Measurements from ENCODE around the gene PRSS16.
"Not testable (repeated sequence)": the region's sequence is repeated elsewhere in the genome, so short reads cannot be mapped to it uniquely, and the experiment has no call there.

The PRSS16 gene

DNA sequence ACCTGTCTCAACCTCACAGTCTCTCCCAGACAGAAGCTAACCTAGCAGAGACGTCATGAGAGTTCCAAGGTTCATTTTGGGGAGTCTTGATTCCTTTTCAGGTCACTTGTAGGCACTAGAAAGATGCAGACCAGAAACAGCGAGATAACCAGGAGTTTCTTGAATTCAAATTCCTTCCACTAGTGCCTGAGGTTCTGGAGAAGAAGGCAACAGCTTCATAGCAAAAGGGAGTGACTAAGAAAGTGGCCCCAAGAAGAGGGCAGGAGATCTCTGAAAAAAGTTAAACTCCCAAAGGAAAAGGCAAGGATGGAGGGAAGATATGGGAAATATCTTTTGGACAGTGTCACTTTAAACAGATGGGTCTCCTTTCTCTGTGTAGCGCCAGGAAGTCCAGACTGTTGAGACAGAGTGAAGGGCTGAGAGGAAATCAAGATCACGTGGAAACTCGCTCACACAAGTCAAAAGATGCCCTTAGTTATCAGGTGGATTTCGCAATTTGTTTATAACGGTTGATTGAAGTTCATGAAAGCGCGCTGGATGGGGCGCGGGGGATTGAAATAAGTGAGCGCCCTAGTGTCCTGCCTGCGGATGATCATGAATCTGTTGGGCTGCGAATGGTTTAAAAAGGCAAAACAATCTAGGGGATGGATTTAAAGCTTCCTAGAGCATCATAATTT is 4.8 kb upstream of the PRSS16 start:
- no peak for DNase-seq (ENCODE audit: low read depth in 2 of 2)

DNA sequence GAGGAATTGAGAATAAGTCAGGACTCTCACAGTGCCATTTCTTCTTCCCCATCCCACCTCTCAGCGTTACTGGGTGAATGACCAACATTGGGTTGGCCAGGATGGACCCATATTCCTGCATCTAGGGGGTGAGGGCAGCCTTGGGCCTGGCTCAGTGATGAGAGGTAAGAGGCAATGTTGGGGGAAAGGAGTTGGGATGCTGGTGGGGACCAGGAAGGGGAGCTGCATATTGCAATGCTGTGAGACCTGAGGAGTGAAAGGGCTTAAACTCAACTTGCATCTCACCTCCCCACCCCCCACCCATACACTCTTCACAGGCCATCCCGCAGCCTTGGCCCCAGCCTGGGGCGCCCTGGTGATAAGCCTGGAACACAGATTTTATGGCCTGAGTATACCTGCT is 1.3 kb downstream of the PRSS16 start:
- DNase-seq (ENCODE audit: low read depth in 2 of 2): no peak

DNA sequence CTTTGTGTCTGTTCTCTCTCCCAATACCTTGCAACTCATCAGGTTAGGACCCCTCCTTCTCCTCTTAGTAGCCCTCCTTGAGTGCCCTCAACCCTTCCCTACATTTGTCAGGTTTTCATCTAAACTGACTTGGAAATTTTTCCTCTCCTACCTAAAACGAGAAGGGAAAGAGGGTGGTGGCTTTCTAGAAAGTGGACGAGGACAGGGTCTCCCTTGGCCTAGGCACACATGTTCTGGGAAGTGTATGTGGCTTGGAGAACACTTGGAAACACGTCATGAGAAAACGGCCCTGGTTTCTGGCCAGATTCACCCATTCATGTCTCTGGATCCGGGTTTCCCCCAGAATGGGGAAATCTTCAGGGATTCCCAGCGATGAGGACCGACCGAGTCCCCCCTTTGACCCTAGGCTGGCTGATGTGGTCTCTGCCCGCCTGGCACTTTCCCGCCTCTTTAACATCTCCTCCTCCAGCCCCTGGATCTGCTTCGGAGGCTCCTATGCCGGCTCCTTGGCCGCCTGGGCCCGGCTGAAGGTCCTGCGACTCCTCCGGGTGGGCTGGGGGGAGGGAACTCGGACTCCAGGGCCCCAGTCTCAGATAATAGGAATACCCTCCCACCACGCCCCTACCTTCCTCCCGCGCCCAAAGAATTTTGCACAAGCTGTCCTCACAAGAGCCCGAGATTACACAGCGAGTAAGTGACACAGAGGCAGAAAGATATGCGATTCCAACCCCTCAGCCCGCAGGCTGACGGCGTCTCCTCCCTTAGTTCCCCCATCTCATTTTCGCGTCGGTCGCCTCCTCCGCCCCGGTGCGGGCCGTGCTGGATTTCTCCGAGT is 3.0 kb downstream of the PRSS16 start:
- DNase-seq (ENCODE audit: low read depth in 2 of 2): no peak

DNA sequence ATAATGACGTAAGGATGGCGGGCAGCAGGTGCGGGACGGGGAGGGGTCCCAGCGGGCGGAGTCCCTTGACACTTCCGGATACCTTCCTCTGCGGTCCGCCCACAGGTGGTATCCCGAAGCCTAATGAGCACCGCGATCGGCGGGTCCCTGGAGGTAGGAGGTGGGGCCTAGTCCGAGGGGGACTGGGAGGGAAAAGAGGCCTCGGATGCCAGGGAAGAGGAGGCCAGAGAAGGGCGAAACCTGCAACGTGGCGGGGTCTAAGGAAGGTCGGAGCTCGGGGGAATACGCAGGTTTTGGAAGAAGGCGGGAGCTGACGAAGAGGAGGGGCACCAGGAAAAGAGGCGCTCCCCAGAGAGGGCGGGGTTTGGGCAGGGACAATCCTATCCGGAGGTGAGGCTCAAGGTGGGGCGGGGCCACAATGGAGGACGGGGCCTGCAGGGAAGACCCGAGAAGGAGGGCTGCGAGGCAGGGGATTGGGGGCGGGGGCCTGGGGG is 3.7 kb downstream of the PRSS16 start:
- DNase-seq (ENCODE audit: low read depth in 2 of 2): peak; percentile 62 to 73

DNA sequence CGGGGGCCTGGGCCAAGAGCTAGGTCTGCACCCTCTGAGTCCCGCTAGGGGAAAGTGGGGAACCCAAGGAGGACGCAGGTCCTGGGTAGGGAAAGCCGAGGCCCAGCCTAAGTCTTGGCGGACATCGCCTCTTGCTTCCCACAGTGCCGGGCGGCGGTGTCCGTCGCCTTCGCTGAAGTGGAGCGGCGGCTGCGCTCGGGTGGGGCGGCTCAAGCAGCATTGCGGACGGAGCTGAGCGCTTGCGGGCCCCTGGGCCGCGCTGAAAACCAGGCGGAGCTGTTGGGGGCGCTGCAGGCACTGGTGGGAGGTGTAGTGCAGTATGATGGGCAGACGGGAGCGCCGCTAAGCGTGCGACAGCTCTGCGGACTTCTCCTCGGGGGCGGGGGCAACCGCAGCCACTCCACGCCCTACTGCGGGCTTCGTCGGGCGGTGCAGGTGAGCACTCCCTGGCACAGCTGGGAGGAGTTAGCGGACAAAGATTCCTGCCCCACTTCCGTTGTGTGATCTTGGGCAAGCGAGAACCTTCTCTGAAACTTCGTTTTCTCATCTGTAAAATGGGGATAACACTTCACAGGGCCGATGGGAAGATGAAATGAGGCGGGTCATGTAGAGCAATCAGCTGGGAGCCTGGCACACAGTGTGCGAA is 4.2 kb downstream of the PRSS16 start:
- DNase-seq (ENCODE audit: low read depth in 2 of 2): peak; percentile 56 to 71

DNA sequence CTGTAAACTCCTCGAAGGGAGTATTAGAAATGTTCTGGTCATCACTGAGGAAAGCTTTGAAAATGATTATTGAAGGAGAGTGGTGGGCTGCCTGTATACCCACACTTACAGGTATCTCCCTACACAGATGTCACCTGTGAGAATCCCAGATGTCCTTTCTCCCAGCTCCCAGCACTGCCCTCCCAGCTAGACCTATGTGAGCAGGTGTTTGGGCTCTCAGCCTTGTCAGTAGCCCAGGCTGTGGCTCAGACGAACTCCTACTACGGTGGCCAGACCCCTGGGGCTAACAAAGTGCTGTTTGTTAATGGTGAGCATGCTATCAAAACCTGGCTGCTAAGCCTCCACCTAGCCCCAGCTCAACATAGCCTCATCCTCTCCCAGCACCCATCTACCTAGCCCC is 7.1 kb downstream of the PRSS16 start:
- no peak for DNase-seq (ENCODE audit: low read depth in 2 of 2)

DNA sequence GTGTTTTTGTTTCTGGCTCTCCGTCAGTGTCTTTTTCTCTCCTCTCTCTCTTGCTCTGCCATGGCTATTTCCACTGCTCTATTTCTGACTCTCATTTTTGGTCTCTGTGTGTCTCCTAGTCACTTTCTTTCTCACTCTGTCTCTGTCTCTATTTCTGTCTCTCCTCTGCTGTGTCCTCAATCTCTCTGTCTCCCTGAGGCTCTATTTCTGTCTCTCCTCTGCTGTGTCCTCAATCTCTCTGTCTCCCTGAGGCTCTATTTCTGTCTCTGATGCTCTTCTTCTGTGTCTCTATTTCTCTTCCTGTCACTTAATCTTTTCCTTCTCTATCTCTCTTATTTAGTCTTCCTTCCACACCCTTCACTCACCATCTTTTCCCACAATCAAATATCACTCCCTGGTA is 8.4 kb downstream of the PRSS16 start:
- DNase-seq (ENCODE audit: low read depth in 2 of 2): no peak

DNA sequence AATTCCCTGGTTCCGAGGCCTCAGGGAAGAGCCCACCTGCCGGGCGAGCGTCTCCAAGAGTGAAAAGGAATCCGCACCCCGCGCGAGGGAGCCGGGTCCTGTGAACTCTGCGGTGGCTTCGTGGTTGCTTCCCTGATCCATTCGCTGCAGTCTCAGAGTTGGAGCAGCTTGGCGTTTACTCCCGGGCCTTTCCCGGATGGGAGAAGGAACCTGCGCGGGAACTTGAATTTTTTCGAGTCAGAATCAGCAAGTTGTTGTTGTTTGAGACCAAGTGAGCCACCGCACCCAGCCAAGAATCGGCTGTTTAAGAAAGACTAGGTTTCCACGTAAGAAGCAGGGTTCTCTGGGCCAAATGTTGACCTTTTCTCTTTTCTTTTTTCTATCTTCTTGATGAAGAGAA is 12.9 kb downstream of the PRSS16 start:
- DNase-seq (ENCODE audit: low read depth in 2 of 2): no peak

DNA sequence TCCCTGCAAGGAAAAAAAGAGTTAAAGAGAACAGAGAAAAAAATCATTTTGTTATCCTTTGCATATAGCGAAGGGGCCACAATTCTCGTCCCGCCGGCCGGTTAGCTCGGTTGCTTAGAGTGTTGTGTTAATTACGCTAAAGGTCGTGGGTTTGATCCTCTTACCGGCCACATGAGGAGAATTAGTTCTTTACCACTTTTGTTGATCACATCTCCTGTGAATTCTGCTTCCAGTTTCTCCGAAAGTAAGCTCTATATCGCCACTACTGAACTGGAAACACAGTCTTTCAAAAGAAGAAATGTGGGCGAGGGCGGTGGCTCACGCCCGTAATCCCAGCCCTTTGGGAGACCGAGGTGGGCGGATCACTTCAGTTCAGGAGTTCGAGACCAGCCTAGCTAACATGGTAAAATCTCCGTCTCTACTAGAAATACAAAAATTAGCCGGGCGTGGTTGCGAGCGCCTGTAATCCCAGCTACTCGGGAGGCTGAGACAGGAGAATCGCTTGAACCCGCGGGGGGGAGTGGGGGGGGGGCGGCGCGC is 13.4 kb downstream of the PRSS16 start:
- no peak for DNase-seq (ENCODE audit: low read depth in 2 of 2)

DNA sequence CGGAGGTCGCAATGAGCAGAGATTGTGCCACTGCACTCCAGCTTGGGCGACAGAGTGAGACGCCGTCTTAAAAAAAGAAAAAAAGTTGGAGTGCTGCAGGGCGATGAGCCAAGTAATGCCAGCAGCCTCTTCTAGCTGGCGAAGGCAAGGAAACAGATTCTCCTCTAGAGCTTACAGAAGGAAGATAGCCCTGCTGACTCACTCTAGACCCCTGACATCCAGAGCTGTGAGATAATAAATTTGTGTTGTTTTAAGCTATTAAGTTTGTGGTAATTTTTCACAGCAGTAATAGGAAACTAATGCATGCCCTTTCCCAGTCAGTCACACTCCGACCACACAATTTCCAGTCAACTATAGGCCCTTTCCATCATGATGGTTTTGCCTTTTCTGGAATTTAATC is 16.4 kb downstream of the PRSS16 start:
- DNase-seq (ENCODE audit: low read depth in 2 of 2): no peak

DNA sequence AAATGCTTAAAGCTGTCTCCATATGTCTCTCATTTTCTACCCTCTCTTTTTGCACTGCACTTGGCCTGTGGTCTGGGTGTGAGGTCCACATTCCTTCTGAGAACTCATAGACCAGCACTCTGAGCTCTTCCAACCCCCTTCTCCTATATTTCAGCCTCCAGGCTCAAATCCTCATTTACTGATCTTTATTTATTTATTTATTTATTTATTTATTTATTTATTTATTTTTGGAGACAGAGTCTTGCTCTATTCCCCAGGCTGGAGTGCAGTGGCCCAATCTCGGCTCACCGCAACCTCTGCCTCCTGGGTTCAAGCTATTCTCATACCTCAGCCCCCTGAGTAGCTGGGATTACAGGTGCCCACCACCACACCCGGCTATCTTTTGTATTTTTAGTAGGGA is 19.5 kb downstream of the PRSS16 start:
- DNase-seq (ENCODE audit: low read depth in 2 of 2): not testable (repeated sequence)

DNA sequence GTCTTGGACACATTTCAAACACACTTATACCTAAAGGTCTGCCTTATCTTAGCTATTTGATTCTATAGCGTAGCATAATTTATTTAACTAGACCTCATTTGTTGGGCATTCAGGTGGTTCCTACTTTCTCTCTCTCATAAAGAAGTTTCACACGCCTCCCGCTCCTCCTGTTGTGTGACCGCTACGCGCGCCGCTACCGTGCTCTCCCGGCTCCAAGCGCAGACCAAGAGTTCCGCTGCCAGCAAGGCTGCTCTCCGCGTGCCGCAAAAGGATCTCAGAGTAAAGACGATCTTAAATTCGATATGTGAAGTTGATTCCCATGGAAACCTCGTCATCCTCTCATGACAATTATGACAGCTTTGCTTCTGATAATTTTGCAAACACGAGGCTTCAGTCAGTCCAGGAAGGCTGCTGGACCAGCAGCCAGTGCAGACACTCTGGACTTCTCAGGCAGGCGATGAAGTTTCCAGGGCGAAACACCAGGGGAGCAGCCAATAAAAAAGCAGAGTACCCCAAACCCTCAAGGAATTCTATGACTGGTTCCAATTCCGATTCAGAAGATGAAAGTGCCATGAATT is 20.4 kb downstream of the PRSS16 start:
- no peak for DNase-seq (ENCODE audit: low read depth in 2 of 2)

DNA sequence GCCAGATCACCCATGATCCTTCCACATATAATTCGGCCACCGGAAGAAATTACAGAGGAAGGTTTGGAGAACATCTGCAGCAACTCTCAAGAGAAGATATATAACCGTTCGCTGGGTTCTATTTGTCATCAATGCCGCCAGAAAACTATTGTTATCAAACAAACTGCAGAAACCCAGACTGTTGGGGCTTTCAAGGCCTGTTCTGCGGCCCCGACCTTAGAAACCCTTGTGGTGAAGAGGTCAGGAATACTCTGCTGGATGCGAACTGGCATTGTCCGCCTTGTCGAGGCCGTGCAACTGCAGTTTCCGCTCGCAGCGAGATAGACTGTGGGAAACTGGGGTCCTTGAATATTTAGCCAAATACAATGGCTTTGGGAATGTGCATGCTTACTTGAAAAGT is 21.3 kb downstream of the PRSS16 start:
- DNase-seq (ENCODE audit: low read depth in 2 of 2): no peak

DNA sequence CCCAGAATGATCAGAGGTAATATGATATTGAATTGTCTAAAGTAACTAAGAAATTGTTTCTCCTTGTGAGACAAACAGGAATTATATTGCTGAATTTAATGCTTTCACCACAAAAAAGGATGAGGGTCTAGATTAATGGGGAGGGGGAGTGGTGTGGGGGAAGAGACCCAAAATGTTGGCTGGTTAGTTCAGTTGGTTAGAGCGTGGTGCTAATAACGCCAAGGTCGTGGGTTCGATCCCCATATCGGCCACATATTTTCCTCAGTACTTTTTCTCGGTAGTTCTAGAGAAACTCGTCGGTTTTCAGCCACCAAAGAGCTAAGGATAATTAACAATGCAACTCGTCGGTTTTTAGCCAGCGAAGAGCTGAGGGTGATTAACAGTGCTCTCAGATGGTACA is 26.3 kb downstream of the PRSS16 start:
- no peak for DNase-seq (ENCODE audit: low read depth in 2 of 2)

DNA sequence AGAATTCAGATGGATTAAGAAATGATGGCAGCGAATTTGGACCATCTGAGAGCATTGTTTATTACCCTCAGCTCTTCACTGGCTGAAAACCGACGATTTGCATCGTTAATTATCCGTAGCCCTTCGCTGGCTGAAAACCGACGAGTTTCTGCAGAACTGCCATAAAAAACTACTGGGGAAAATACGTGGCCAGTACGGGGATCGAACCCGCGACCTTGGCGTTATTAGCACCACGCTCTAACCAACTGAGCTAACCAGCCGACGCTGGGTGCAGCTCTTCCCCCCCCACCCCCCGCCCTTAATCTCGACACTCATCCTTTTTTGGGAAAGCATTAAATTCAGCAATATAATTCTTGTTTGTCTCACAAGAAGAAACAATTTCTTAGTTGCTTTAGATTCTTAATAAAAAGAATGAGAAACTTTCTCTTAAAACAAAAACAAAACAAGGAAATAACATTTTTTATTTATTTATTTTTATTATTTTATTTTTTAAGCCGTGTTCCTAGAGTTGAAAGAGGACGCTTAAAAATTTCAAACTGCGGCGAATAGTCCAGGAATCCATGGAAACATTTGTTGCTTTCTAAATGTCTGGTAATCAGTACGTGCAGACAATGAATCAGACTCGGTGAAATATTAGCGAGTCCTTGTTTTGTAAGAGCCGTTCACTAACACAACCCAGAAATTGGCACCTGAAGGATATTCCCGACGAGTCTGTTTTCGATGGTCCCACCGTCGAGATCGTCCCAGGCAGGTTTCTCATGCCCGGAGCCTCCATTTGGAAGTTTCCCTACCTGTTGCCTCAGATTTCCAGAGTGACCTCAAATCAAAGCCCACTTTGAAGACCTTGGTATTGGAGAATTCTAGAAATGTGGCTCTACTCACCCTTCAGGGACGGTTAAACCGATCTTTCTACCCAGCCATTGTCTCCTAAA is 27.8 kb downstream of the PRSS16 start:
- DNase-seq (ENCODE audit: low read depth in 2 of 2): peak in 1 of 2 donors; percentile 23

DNA sequence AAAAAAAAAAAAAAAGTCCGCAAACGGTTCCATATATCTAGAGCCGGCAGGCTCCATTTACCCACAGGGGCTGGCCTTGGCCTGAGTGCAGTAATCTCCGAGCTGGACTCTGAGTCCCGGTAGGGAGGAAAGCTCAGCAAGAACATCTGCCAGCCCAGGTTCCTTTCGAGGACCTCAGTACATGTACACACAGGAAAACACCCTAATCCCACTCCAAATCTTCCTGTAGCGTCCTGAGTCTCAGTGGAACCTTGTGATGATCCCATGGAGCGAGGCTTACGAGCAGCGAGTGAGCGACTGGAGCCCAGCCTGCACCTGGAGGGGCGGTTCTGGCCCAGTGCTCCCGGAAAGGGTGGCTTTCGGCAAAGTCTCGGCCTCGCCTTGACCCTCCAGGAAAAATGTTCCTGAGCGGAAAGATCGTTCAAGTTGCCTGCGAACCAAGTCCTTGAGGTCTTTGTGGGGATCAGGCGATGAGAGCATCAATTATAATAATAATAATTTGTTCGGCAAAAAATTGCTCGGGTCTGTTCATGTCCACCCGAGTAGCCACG is 32.1 kb downstream of the PRSS16 start:
- no peak for DNase-seq (ENCODE audit: low read depth in 2 of 2)

DNA sequence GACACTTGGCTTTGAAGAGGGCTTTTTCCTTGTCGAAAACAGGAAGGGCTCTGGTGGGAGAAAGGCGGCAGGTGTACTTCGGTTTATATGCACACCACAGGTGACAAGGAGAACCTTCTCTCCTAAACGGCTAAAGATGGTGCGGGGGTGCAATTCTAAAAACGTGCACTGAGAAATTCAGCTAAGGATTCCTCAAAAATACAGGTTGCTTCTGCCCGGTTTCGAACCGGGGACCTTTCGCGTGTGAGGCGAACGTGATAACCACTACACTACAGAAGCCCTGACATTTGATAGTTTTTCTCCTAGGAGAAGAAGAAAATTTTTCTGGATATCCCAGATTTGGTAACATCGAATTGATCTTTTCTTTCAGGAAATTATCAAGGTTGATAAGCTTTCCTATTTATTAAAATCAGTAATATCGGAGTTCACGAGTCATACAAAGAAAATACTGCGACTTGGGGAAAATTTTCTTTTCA is 32.6 kb downstream of the PRSS16 start:
- peak in 1 of 2 donors; percentile 17 for DNase-seq (ENCODE audit: low read depth in 2 of 2)

DNA sequence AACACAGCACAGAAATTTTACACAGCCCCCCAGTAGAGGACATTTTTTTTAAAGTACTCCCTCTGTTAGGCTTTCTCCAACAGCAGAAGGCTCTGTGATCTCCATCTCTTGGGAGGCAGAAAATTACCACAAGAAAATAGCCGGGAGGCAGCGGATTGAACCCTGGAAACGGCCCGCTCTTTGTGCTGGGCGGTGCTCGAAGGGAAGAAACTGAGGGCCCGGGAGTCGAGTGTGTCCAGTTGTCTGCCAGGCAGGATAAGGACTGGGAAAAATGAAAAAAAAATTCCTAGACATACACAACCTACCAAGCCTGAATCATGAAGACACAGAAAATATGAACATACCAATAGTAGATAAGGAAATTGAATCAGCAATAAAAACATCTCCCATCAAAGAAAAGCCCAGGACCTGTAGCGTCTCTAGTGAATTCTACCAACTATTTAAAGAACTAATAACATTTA is 33.1 kb downstream of the PRSS16 start:
- DNase-seq (ENCODE audit: low read depth in 2 of 2): no peak

DNA sequence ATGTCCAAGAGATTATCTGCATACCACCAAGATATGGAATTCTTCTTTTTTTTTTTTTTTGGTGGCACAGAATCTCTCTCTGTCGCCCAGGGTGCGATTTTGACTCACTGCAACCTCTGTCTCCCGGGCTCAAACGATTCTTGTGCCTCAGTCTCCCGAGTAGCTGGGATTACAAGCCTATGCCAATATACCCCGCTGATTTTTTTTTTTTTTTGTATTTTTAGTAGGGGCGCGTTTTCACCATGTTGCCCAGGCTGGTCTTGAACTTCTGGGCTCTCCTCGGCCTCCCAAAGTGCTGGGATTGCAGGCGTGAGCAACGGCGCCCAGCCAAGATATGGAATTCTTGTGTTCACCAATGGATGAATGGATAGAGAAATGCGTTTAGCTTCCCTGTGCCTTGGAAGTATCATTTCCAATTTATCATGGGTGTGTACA is 33.6 kb downstream of the PRSS16 start:
- no peak for DNase-seq (ENCODE audit: low read depth in 2 of 2)

DNA sequence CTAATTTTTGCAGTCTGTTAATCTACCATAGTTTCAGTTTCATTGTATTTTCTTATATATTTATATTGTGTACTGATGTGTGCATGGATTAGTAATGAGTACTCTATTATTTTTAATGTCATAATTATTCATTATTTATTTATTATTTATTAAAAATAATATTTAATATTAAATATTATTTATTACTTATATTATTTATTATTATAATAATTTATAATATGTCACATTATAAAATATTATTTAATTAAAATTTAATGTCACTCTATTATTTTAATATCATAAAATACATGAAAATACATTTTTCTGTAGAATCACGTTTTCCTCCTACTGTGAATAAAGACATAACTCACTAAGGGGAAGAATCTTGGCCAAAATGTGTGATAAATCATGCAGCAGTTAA is 34.1 kb downstream of the PRSS16 start:
- no peak for DNase-seq (ENCODE audit: low read depth in 2 of 2)

All from stimulated activated CD8-positive, alpha-beta memory T cell treated with anti-CD3 and anti-CD28 coated beads, Interleukin-15, amount 100 ng/mL, for 48 hours (primary cell).